Measurements from ENCODE around the gene CHERP.
"Not testable (repeated sequence)": the region's sequence is repeated elsewhere in the genome, so short reads cannot be mapped to it uniquely, and the experiment has no call there.

The CHERP gene

GRCh38 chr19:16561382-16561781, 19.1 kb upstream of the CHERP start:
- DNase-seq (ENCODE audit: low read depth) = no peak
- TF ChIP-seq, protein P1, sequence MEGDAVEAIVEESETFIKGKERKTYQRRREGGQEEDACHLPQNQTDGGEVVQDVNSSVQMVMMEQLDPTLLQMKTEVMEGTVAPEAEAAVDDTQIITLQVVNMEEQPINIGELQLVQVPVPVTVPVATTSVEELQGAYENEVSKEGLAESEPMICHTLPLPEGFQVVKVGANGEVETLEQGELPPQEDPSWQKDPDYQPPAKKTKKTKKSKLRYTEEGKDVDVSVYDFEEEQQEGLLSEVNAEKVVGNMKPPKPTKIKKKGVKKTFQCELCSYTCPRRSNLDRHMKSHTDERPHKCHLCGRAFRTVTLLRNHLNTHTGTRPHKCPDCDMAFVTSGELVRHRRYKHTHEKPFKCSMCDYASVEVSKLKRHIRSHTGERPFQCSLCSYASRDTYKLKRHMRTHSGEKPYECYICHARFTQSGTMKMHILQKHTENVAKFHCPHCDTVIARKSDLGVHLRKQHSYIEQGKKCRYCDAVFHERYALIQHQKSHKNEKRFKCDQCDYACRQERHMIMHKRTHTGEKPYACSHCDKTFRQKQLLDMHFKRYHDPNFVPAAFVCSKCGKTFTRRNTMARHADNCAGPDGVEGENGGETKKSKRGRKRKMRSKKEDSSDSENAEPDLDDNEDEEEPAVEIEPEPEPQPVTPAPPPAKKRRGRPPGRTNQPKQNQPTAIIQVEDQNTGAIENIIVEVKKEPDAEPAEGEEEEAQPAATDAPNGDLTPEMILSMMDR (IDR thresholded peaks at IDR 0.05; ENCODE audit: control insufficient read depth, insufficient read depth, low read depth, low read length, missing control alignments) = no peak

GRCh38 chr19:16559780-16560276, 17.6 kb upstream of the CHERP start:
- DNase-seq (ENCODE audit: low read depth) = no peak

More at GRCh38 chr19:16561382-16561781, 19.1 kb upstream of the CHERP start:
- no peak overlapping the region for H3K4me3 ChIP-seq (ENCODE audit: control insufficient read depth, low read depth, low read length)

DNA sequence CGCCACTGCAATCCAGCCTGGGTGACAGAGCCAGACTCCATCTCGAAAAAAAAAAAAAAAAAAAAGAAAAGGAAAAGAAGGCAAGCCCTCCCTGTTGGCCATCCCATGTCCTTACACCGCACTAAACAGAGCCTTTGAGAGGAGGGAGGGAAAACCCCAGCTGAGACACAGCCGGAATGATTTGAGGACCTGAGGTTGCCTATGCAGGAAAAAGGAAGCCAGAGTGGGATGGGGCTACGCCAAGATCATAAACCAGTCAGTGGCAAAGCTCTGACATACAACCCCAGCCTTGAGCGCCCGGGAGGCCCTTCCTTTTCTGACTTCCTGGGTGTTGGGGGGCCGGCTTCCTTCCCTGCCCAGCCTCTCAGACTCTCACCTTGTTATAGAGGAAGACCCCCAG, 12.5 kb upstream of the CHERP start:
- H3K4me3 ChIP-seq (ENCODE audit: control insufficient read depth, low read depth, low read length) = no peak overlapping the region
- TF ChIP-seq, protein P1 (IDR thresholded peaks at IDR 0.05; ENCODE audit: control insufficient read depth, insufficient read depth, low read depth, low read length, missing control alignments) = no peak
- no peak for DNase-seq (ENCODE audit: low read depth)

More at GRCh38 chr19:16559780-16560276, 17.6 kb upstream of the CHERP start:
- TF ChIP-seq, protein P1 (IDR thresholded peaks at IDR 0.05; ENCODE audit: control insufficient read depth, insufficient read depth, low read depth, low read length, missing control alignments) = no peak
- no peak overlapping the region for H3K4me3 ChIP-seq (ENCODE audit: control insufficient read depth, low read depth, low read length)

GRCh38 chr19:16551902-16552301, 9.7 kb upstream of the CHERP start:
- not testable (repeated sequence) for H3K4me3 ChIP-seq (ENCODE audit: control insufficient read depth, low read depth, low read length)

DNA sequence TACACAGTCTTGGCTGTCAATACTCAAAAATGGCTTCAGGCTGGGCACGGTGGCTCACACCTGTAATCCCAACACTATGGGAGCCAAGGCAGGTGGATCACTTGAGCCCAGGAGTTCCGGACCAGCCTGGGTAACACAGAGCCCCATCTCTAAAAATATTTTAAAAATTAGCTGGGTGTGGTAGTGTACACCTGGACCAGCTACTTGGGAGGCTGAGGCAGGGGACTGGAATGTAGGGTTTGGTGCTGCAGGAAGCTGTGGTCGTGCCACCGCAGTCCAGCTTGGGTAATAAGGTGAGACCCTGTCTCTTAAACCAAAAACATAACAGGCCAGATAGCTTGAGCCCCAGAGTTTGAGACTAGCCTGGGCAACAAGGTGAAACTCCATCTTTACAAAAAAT, 6.7 kb upstream of the CHERP start:
- H3K4me3 ChIP-seq (ENCODE audit: control insufficient read depth, low read depth, low read length) = no peak overlapping the region
- no peak for DNase-seq (ENCODE audit: low read depth)
- TF ChIP-seq, protein P1 (IDR thresholded peaks at IDR 0.05; ENCODE audit: control insufficient read depth, insufficient read depth, low read depth, low read length, missing control alignments) = no peak

More at GRCh38 chr19:16551902-16552301, 9.7 kb upstream of the CHERP start:
- not testable (repeated sequence) for DNase-seq (ENCODE audit: low read depth)

GRCh38 chr19:16544473-16545231, 2.4 kb upstream of the CHERP start:
- no peak for DNase-seq (ENCODE audit: low read depth)
- no peak overlapping the region for H3K4me3 ChIP-seq (ENCODE audit: control insufficient read depth, low read depth, low read length)
- TF ChIP-seq, protein P1 (IDR thresholded peaks at IDR 0.05; ENCODE audit: control insufficient read depth, insufficient read depth, low read depth, low read length, missing control alignments) = no peak

GRCh38 chr19:16543734-16544133, 1.5 kb upstream of the CHERP start:
- not testable (repeated sequence) for H3K4me3 ChIP-seq (ENCODE audit: control insufficient read depth, low read depth, low read length); DNase-seq (ENCODE audit: low read depth)
